SU-DHL-6 (cell line): ENCODE data around the gene P4HTM.

Source experiments
- H2AFZ ChIP-seq: fragments of 200-600 bp; sonication (generic); 2 replicates; pipeline ENCODE4 v1.6.1; 2014; ENCODE audit warnings: low read depth, mild to moderate bottlenecking, moderate library complexity, mixed read lengths, antibody characterized with exemption, low read length; ENCODE audit not compliant: severe bottlenecking
- H3F3A ChIP-seq: fragments of 200-600 bp; shearing (Covaris generic); 2 replicates; pipeline ENCODE4 v1.6.0; 2016; ENCODE audit warnings: antibody characterized with exemption, mild to moderate bottlenecking; ENCODE audit not compliant: insufficient read depth
- H3K27ac ChIP-seq: fragments of 200-600 bp; sonication (generic); 2 replicates; pipeline ENCODE4 v1.5.1; 2016; ENCODE audit warnings: low read depth, mild to moderate bottlenecking, low read length, moderate library complexity, mixed read lengths
- H3K27me3 ChIP-seq: fragments of 200-600 bp; sonication (generic), shearing (Covaris generic); 2 replicates; pipeline ENCODE4 v1.6.0; 2014; ENCODE audit warnings: mild to moderate bottlenecking, low read length
- H3K36me3 ChIP-seq: fragments of 200-600 bp; sonication (generic); 2 replicates; pipeline ENCODE4 v1.6.1; 2014; ENCODE audit warnings: mild to moderate bottlenecking, low read length, mixed read lengths
- H3K4me2 ChIP-seq: fragments of 300-600, 200-600 bp; shearing (Covaris generic), sonication (generic); 2 replicates; pipeline ENCODE4 v1.6.0; 2014; ENCODE audit warnings: low read length, low read depth, mild to moderate bottlenecking; ENCODE audit not compliant: poor library complexity, severe bottlenecking
- H3K4me3 ChIP-seq: fragments of 200-600 bp; sonication (generic); 2 replicates; pipeline ENCODE4 v1.5.1; 2014; ENCODE audit warnings: antibody characterized with exemption, low read length, mild to moderate bottlenecking, mixed read lengths; ENCODE audit not compliant: insufficient read depth, poor library complexity, severe bottlenecking
- H3K79me2 ChIP-seq: fragments of 200-600 bp; sonication (generic); 2 replicates; pipeline ENCODE4 v1.6.1; 2014; ENCODE audit warnings: mild to moderate bottlenecking, low read length, moderate library complexity; ENCODE audit not compliant: insufficient read depth
- H3K9ac ChIP-seq: fragments of 200-600 bp; sonication (generic); 2 replicates; pipeline ENCODE4 v1.7.0; 2014; ENCODE audit warnings: mild to moderate bottlenecking, low read length
- H3K9me2 ChIP-seq: fragments of 200-600 bp; sonication (generic); replicated peaks from 2 replicates; pipeline ENCODE4 v1.6.1; 2014; ENCODE audit warnings: low read length; ENCODE audit not compliant: insufficient read depth
- H3K9me3 ChIP-seq: fragments of 200-600 bp; sonication (generic); 2 replicates; pipeline ENCODE4 v1.6.1; 2014; ENCODE audit warnings: low read length, mixed read lengths; ENCODE audit not compliant: insufficient read depth
- H4K20me1 ChIP-seq: fragments of 200-600 bp; sonication (generic); 2 replicates; pipeline ENCODE4 v1.6.1; 2014; ENCODE audit warnings: low read depth, mild to moderate bottlenecking, antibody characterized with exemption, low read length, moderate library complexity, mixed read lengths
- CTCF ChIP-seq: fragments of 200-600 bp; sonication (generic); IDR thresholded peaks from one replicate; pipeline ENCODE4 v1.5.1; 2017; ENCODE audit warnings: antibody characterized with exemption, mild to moderate bottlenecking, low read length, moderate library complexity; ENCODE audit not compliant: insufficient read depth, poor library complexity, severe bottlenecking
- EZH2phosphoT487 ChIP-seq: fragments of 200-600 bp; sonication (generic), shearing (Covaris generic); conservative IDR thresholded peaks from 2 replicates; pipeline ENCODE4 v1.6.1; 2018; ENCODE audit warnings: mild to moderate bottlenecking, antibody characterized with exemption, low read length, moderate library complexity, mixed read lengths

The P4HTM gene

GRCh38 chr3:49035281-49035680 is 45.2 kb downstream of the P4HTM start:
- Histone ChIP-seq H4K20me1 (no peaks in the 10 kb centered on the region), H3F3A (peaks cover 11% of the 10 kb centered on the region), H3K9me2 (no peaks in the 10 kb centered on the region), H3K9me3 (no peaks in the 10 kb centered on the region), H3K4me2 (no peak overlapping the region), H3K27me3 (no peaks in the 10 kb centered on the region), H3K9ac (no peak overlapping the region), H2AFZ (no peak overlapping the region), H3K79me2 (peaks cover 4% of the 10 kb centered on the region; the same call in 1 of the 2 replicates), H3K36me3 (peaks cover 12% of the 10 kb centered on the region), H3K4me3 (no peak overlapping the region), H3K27ac (no peak overlapping the region)
- TF ChIP-seq EZH2phosphoT487 (no peak), CTCF (no peak)

- no peaks in the 10 kb centered on the region for H3K9me3 ChIP-seq
These were observed 63.5 kb downstream of the P4HTM start for GRCh38 chr3:49053543-49053942.

GRCh38 chr3:49054344-49054862 is 64.4 kb downstream of the P4HTM start:
- no peak overlapping the region for H3K4me3 ChIP-seq
- H3K9me2 ChIP-seq, result no peaks in the 10 kb centered on the region
- no peak overlapping the region for H3K9ac ChIP-seq
- no peaks in the 10 kb centered on the region for H3K27me3 ChIP-seq
- no peak overlapping the region for H2AFZ ChIP-seq
- H3K27ac ChIP-seq, result no peak overlapping the region
- no peaks in the 10 kb centered on the region for H3F3A ChIP-seq
- no peaks in the 10 kb centered on the region for H3K9me3 ChIP-seq
- no peak overlapping the region for H3K4me2 ChIP-seq
- no peak for TF ChIP-seq CTCF
- TF ChIP-seq EZH2phosphoT487, result no peak
- peaks cover 11% of the 10 kb centered on the region for H3K36me3 ChIP-seq
- H3K79me2 ChIP-seq, result peaks cover 9% of the 10 kb centered on the region; the same call in 1 of the 2 replicates
- no peaks in the 10 kb centered on the region for H4K20me1 ChIP-seq

More at GRCh38 chr3:49053543-49053942, 63.5 kb downstream of the P4HTM start:
- Histone ChIP-seq H3K27ac (no peak overlapping the region), H3K79me2 (peaks cover 9% of the 10 kb centered on the region; the same call in 1 of the 2 replicates), H3K36me3 (peaks cover 11% of the 10 kb centered on the region), H3K4me3 (no peak overlapping the region), H2AFZ (no peak overlapping the region), H3K9ac (no peak overlapping the region), H3K27me3 (no peaks in the 10 kb centered on the region), H4K20me1 (no peaks in the 10 kb centered on the region), H3F3A (no peaks in the 10 kb centered on the region), H3K9me2 (no peaks in the 10 kb centered on the region), H3K4me2 (no peak overlapping the region)
- TF ChIP-seq CTCF (no peak), EZH2phosphoT487 (no peak)
